GM12892 (cell line): ENCODE data around the gene GRK4.

ENCODE experiments used
- POLR2A ChIP-seq: IDR thresholded peaks from 2 replicates; pipeline ENCODE4 v1.6.1; 2011; ENCODE audit warnings: low read depth, low read length, control low read depth
- POLR2AphosphoS5 ChIP-seq: IDR thresholded peaks from 2 replicates; pipeline ENCODE4 v1.6.1; 2011; ENCODE audit warnings: low read depth, low read length, control low read depth
- TAF1 ChIP-seq: IDR thresholded peaks from 2 replicates; pipeline ENCODE4 v1.6.1; 2011; ENCODE audit warnings: low read depth, mild to moderate bottlenecking, control low read depth, low read length, borderline replicate concordance

GRCh38 chr4:3034231-3034630, 70.9 kb downstream of the GRK4 start:
- TF ChIP-seq TAF1 (no peak), POLR2A (no peak), POLR2AphosphoS5 (no peak)
